ACHN (cell line): ENCODE measurements around the gene BICDL1.

Experiments used
- DNase-seq: peaks from one replicate; pipeline ENCODE4 v3.0.0-alpha.2; 2015
- in situ Hi-C: cut with HindIII; loops from 2 replicates; pipeline ENCODE4 v1.10.0; 2017; ENCODE audit warnings: low sequenced_read_pairs, low pct_ligation_motif_present, low pct_unique_long_range_greater_than_20kb

Gene BICDL1

GRCh38 chr12:120093336-120093591 is 104.2 kb downstream of the BICDL1 start:
- no peak for DNase-seq
- in situ Hi-C loops: no loop called here

GRCh38 chr12:120093592-120094355 is 104.7 kb downstream of the BICDL1 start:
- in situ Hi-C loops: no loop called here

GRCh38 chr12:120094485-120094884 is 105.4 kb downstream of the BICDL1 start:
- in situ Hi-C loops: no loop called here
- DNase-seq: no peak

More at GRCh38 chr12:120093592-120094355, 104.7 kb downstream of the BICDL1 start:
- no peak for DNase-seq

- no peak for DNase-seq
Observed at GRCh38 chr12:120095331-120095730, 106.3 kb downstream of the BICDL1 start.

GRCh38 chr12:120095736-120096135 is 106.7 kb downstream of the BICDL1 start:
- in situ Hi-C loops: no loop called here

More at GRCh38 chr12:120095331-120095730, 106.3 kb downstream of the BICDL1 start:
- in situ Hi-C loops: no loop called here

GRCh38 chr12:120096671-120097202 is 107.7 kb downstream of the BICDL1 start:
- in situ Hi-C loops: no loop called here
- no peak for DNase-seq

More at GRCh38 chr12:120095736-120096135, 106.7 kb downstream of the BICDL1 start:
- DNase-seq: no peak

GRCh38 chr12:120098756-120099470 is 109.9 kb downstream of the BICDL1 start:
- no peak for DNase-seq
- in situ Hi-C loops: no loop called here

GRCh38 chr12:120099738-120100137 is 110.7 kb downstream of the BICDL1 start:
- no peak for DNase-seq

GRCh38 chr12:120100630-120101029 is 111.6 kb downstream of the BICDL1 start:
- in situ Hi-C loops: no loop called here
- DNase-seq: no peak

More at GRCh38 chr12:120099738-120100137, 110.7 kb downstream of the BICDL1 start:
- in situ Hi-C loops: no loop called here

- DNase-seq: no peak
- in situ Hi-C loops: no loop called here
Observed at GRCh38 chr12:120101182-120101581, 112.1 kb downstream of the BICDL1 start.

GRCh38 chr12:120101617-120102016 is 112.6 kb downstream of the BICDL1 start:
- in situ Hi-C loops: no loop called here
- DNase-seq: no peak

- in situ Hi-C loops: no loop called here
- DNase-seq: no peak
Observed at GRCh38 chr12:120102189-120103043, 113.4 kb downstream of the BICDL1 start.

- DNase-seq: no peak
- in situ Hi-C loops: no loop called here
Observed at GRCh38 chr12:120103044-120103338, 114.0 kb downstream of the BICDL1 start.

- in situ Hi-C loops: no loop called here
Observed at GRCh38 chr12:120103371-120103770, 114.3 kb downstream of the BICDL1 start.

GRCh38 chr12:120106151-120106550 is 117.1 kb downstream of the BICDL1 start:
- DNase-seq: no peak
- in situ Hi-C loops: no loop called here

More at GRCh38 chr12:120103371-120103770, 114.3 kb downstream of the BICDL1 start:
- no peak for DNase-seq

GRCh38 chr12:120109570-120110267 is 120.7 kb downstream of the BICDL1 start:
- no peak for DNase-seq
- in situ Hi-C loops: no loop called here

GRCh38 chr12:120110550-120111501 is 121.8 kb downstream of the BICDL1 start:
- in situ Hi-C loops: no loop called here
- DNase-seq: no peak
